ENCODE results near the gene ZC3H18.

The ZC3H18 gene

DNA sequence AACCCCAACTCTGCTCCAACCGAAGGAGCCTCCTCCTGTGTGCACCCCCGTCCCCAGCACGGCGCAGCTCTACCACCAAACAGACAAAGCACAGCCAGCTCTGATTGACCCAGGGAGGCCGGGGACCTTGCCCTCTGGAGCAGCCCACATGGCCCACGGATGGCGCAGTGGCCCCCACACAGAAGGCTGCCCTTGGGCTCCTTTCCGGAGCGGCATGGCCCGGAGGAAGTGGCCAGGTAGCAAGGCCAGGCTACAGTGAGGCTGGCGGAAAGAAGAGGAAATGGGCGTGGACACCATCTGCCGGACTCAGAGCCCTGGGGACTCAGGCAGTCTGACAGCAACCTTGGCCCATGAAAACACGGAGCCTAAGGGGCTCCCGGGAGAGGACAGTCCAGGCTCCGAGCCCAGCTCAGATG, 19.9 kb upstream of the ZC3H18 start:
- no peak for TF ChIP-seq ZFX (IDR thresholded peaks at IDR 0.05; ENCODE audit: borderline replicate concordance)
- no peak for TF ChIP-seq CTCF (IDR thresholded peaks at IDR 0.05)

DNA sequence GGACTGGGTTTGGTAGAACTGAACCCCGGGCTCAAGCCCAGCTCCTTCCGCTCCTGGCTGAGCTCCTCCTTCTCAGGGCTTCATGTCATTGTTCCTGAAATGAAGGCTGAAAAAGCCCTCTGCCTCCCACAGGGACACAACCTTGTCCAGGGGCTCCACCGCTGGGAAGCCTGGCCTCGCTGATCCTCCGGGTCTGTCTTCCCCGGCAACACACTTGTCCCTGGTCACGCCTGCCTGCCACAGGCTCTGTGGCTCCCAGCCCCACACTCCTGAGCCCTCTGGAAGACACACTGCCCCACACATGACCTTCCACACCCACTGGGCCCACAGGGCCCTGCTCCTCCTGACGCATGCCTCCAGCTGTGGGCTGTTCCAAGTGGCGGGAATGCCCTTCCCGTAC, 18.0 kb upstream of the ZC3H18 start:
- no peak overlapping the region for H3K27ac ChIP-seq

More for the DNA sequence above, 19.9 kb upstream of the ZC3H18 start:
- H3K27ac ChIP-seq = no peak overlapping the region

DNA sequence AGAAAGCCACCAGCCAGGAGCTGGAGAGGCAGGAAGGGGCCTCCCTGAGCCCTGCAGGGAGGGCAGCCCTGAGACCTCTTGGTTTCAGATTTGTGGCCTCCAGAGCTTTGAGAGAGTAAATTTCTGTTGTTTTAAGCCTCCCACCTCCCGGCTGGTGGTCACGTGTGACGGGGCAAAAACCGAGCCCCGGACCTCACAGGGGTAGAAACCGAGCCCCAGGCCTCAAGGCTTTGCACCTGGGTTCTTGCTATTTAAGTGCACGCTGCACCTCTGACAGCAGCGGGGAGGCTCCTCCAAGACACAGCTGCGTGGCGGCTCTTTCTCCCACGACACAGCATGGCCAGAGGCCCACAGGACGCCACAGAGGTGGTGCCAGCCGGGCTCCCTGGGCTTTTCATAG, 17.4 kb upstream of the ZC3H18 start:
- no peak overlapping the region for H3K27ac ChIP-seq
- TF ChIP-seq CTCF (IDR thresholded peaks at IDR 0.05) = no peak
- no peak for TF ChIP-seq ZFX (IDR thresholded peaks at IDR 0.05; ENCODE audit: borderline replicate concordance)

More for the DNA sequence above, 18.0 kb upstream of the ZC3H18 start:
- TF ChIP-seq ZFX (IDR thresholded peaks at IDR 0.05; ENCODE audit: borderline replicate concordance) (no peak), CTCF (IDR thresholded peaks at IDR 0.05) (no peak)

DNA sequence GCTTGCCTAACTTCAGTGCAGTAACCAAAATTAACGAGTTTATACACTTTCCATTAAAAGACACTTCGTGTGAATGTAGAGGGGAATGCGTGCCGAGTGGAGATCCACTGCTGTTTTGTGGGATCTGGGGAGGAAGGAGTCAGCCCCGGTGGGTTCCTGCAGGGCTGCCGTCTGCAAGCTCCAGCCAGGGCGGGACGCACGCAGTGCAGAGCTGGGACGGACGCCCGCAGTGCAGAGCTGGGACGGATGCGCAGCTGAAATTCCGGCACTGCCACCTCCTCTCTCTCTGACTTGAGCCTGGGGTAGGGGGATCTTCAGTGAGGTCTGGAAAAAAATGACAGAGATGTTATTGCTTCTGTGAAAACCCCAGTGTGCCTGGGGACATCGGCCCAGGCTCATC, 16.5 kb upstream of the ZC3H18 start:
- no peak for TF ChIP-seq ZFX (IDR thresholded peaks at IDR 0.05; ENCODE audit: borderline replicate concordance)
- no peak for TF ChIP-seq CTCF (IDR thresholded peaks at IDR 0.05)
- no peak overlapping the region for H3K27ac ChIP-seq

- no peak for TF ChIP-seq ZFX (IDR thresholded peaks at IDR 0.05; ENCODE audit: borderline replicate concordance)
- TF ChIP-seq CTCF (IDR thresholded peaks at IDR 0.05) = no peak
- H3K27ac ChIP-seq = no peak overlapping the region
These were observed 15.4 kb upstream of the ZC3H18 start for GRCh38 chr16:88554711-88555264.

DNA sequence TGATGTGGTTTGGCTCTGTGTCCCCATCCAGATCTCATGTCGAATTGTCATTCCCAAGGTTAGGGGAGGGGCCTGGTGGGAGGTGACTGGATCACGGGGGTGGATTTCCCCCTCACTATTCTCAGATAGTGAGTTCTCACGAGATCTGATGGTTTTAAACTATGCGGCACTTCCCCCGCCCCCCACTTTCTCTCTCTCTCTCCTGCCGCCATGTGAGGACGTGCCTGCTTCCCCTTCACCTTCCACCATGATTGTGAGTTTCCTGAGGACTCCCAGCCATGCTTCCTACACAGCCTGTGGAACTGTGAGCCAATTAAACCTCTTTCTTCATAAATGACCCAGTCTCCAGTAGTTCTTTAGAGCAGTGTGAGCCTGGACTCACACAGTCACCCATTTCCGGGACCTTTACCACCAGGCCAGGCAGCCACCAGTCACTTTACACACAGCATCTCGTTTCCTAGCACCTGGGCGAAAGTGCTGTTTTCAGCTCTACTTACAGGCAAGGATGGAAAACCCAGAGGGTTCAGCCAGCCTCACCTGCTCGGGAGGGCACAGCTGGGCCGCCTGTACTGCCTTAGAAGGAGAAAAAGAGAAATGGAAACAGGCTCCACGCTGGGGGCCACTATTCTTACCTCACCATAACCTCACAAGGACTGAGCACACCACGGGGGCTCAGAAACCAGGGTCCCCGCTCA, 13.8 kb upstream of the ZC3H18 start:
- H3K27ac ChIP-seq = no peak overlapping the region
- TF ChIP-seq ZFX (IDR thresholded peaks at IDR 0.05; ENCODE audit: borderline replicate concordance) = no peak
- no peak for TF ChIP-seq CTCF (IDR thresholded peaks at IDR 0.05)
